ENCODE measurements around the gene EFNA3. TPM values are rescaled to one million over a fixed set of nuclear protein-coding genes. Genes with fewer than 3 reads are reported as not detected.
A peak's percentile ranks its signal among the peaks of the same experiment; 100 is the strongest.

The EFNA3 gene
- total RNA-seq, 4 donors from 2014 or later: 3.4 to 7.9 (median 7.2) TPM

GRCh38 chr1:155064111-155064831 lies 14.4 kb upstream of the EFNA3 start:
- H3K27me3 ChIP-seq: no peaks in the 10 kb centered on the region
- H3K4me3 ChIP-seq: peak overlapping the region; percentile 79 to 85 (median 83)
- H3K4me1 ChIP-seq: peaks cover 20 to 38% (median 34%) of the 10 kb centered on the region in 4 donors
- in situ Hi-C loops (cut with MboI; ENCODE audit: low pct_ligation_motif_present in 1 of 4, low pct_unique_long_range_greater_than_20kb in 1 of 4, low sequenced_read_pairs in 3 of 4) (loop anchor here in 3 of 4 donors (25.0 kb wide), 1 partner anchor 102 kb away; the partner anchor contains the start of genes CKS1B (in 3 of the 3), PBXIP1 (in 3 of the 3), PYGO2 (in 3 of the 3) and SHC1 (in 3 of the 3)), intact Hi-C loops (cut with DNase I; ENCODE audit: low total_unique reads) (loop anchor here (10.0 kb wide), 1 partner anchor 509 kb away; the partner anchor contains the start of gene UBE2Q1)
- no peak for TF ChIP-seq POLR2AphosphoS5 (IDR thresholded peaks at IDR 0.05)
- TF ChIP-seq POLR2A (IDR thresholded peaks at IDR 0.05): no peak
- TF ChIP-seq CTCF (IDR thresholded peaks at IDR 0.05): no peak
- TF ChIP-seq EP300 (IDR thresholded peaks at IDR 0.05; ENCODE audit: low read depth): no peak
- no peaks in the 10 kb centered on the region for H3K36me3 ChIP-seq
- H3K27ac ChIP-seq: peak overlapping the region; percentile 89 to 93 (median 92)
- DNase-seq: peak; percentile 42
- H3K9me3 ChIP-seq: no peaks in the 10 kb centered on the region
- WGBS, 2 donors (ENCODE audit: low coverage in 1 of 2): 4 to 17% methylated on average over 1 to 13 of the region's 14 CpGs

- Histone ChIP-seq H3K9me3 (no peaks in the 10 kb centered on the region), H3K27me3 (no peaks in the 10 kb centered on the region), H3K36me3 (no peaks in the 10 kb centered on the region), H3K27ac (peak overlapping the region in 2 of 4 donors; percentile 89 to 93), H3K4me3 (peak overlapping the region in 1 of 4 donors; percentile 85), H3K4me1 (peaks cover 20 to 40% (median 36%) of the 10 kb centered on the region in 4 donors)
- no peak for DNase-seq
- in situ Hi-C loops (cut with MboI; ENCODE audit: low pct_ligation_motif_present in 1 of 4, low pct_unique_long_range_greater_than_20kb in 1 of 4, low sequenced_read_pairs in 3 of 4) (loop anchor here in 3 of 4 donors (25.0 kb wide), 1 partner anchor 103 kb away; the partner anchor contains the start of genes CKS1B (in 3 of the 3), PBXIP1 (in 3 of the 3), PYGO2 (in 3 of the 3) and SHC1 (in 3 of the 3)), intact Hi-C loops (cut with DNase I; ENCODE audit: low total_unique reads) (loop anchor here (10.0 kb wide), 1 partner anchor 510 kb away; the partner anchor contains the start of gene UBE2Q1)
- WGBS, 2 donors (ENCODE audit: low coverage in 1 of 2): 63 to 80% methylated on average over 1 to 5 of the region's 5 CpGs
- TF ChIP-seq EP300 (IDR thresholded peaks at IDR 0.05; ENCODE audit: low read depth): no peak
- no peak for TF ChIP-seq CTCF (IDR thresholded peaks at IDR 0.05)
- TF ChIP-seq POLR2AphosphoS5 (IDR thresholded peaks at IDR 0.05): no peak
- no peak for TF ChIP-seq POLR2A (IDR thresholded peaks at IDR 0.05)
These were observed 13.7 kb upstream of the EFNA3 start for GRCh38 chr1:155064832-155065429.

- 74% methylated on average over 8 of the region's 8 CpGs; no CpG with 5 or more reads in 1 of the 2 donors for WGBS, 2 donors (ENCODE audit: low coverage in 1 of 2)
- Histone ChIP-seq H3K36me3 (no peaks in the 10 kb centered on the region), H3K4me1 (peaks cover 30 to 51% (median 46%) of the 10 kb centered on the region in 4 donors), H3K27me3 (no peaks in the 10 kb centered on the region), H3K9me3 (no peaks in the 10 kb centered on the region), H3K27ac (no peak overlapping the region), H3K4me3 (no peak overlapping the region)
- intact Hi-C loops (cut with DNase I; ENCODE audit: low total_unique reads): loop anchor here (10.0 kb wide), 1 partner anchor 512 kb away; the partner anchor contains the start of gene UBE2Q1
- DNase-seq: no peak
- TF ChIP-seq EP300 (IDR thresholded peaks at IDR 0.05; ENCODE audit: low read depth): no peak
- TF ChIP-seq POLR2AphosphoS5 (IDR thresholded peaks at IDR 0.05): no peak
- TF ChIP-seq POLR2A (IDR thresholded peaks at IDR 0.05): no peak
- no peak for TF ChIP-seq CTCF (IDR thresholded peaks at IDR 0.05)
- in situ Hi-C loops (cut with MboI; ENCODE audit: low pct_ligation_motif_present in 1 of 4, low pct_unique_long_range_greater_than_20kb in 1 of 4, low sequenced_read_pairs in 3 of 4): loop anchor here in 3 of 4 donors (25.0 kb wide), 1 partner anchor 104 kb away; the partner anchor contains the start of genes CKS1B (in 3 of the 3), PBXIP1 (in 3 of the 3), PYGO2 (in 3 of the 3) and SHC1 (in 3 of the 3)
These were observed 11.9 kb upstream of the EFNA3 start for GRCh38 chr1:155066777-155067176.
